Esophagus muscularis mucosa (tissue), 4 donors: ENCODE data around the gene SCAP.

Experiments
- EP300 ChIP-seq: sonication (generic); formaldehyde crosslinking; IDR thresholded peaks from one replicate; pipeline ENCODE4 v1.6.1; 2017; ENCODE audit warnings: antibody characterized with exemption
- POLR2AphosphoS5 ChIP-seq, 2 donors: sonication (generic); formaldehyde crosslinking; IDR thresholded peaks; one replicate each; pipeline ENCODE4 v1.6.1; 2017; ENCODE audit warnings: antibody characterized with exemption in 2 of 2
- TF ChIP-seq, protein P1 (sequence below), 3 experiments: fragments of 200-600 bp in 2 of 3; fragments of 450-650 bp in 1 of 3; sonication (generic) in 2 of 3; IDR thresholded peaks; one replicate each; pipeline ENCODE4 v1.5.1; 2017 to 2019; ENCODE audit warnings: antibody characterized with exemption in 3 of 3, mild to moderate bottlenecking in 2 of 3, moderate library complexity in 1 of 3

DNA sequence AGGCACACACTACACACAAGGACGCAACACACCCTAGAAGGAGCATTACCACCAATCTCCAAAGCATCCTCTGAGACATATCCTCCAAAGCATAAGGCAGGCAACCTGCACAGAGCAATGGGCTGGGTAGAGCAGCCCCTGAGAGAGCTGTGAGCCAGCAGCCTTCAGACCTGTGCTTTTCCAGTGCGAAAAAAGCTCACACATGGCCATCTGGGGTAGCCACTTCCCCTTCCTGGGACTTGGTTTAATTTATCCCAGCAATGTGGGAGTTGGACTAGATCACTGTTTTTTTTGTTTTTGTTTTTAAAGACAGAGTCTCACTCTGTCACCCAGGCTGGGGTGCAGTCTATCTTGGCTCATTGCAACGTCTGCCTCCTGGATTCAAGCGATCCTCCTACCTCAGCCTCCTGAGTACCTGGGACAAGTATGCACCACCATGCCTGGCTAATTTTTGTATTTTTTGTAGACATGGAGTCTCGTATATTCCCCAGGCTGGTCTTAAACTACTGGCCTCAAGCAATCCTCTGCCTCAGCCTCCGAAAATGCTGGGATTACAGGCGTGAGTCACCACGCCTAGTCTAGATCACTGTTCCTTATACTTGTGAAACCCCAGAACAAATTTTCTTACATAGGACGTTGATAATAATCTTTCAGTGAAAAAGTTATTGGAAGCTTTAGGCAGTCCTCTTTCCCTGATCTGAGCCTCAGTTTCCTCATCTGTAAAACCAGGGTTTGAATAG, 76.0 kb downstream of the SCAP start:
- TF ChIP-seq POLR2AphosphoS5 (IDR thresholded peaks at IDR 0.05) (no peak), EP300 (no peak)
- TF ChIP-seq, protein P1, sequence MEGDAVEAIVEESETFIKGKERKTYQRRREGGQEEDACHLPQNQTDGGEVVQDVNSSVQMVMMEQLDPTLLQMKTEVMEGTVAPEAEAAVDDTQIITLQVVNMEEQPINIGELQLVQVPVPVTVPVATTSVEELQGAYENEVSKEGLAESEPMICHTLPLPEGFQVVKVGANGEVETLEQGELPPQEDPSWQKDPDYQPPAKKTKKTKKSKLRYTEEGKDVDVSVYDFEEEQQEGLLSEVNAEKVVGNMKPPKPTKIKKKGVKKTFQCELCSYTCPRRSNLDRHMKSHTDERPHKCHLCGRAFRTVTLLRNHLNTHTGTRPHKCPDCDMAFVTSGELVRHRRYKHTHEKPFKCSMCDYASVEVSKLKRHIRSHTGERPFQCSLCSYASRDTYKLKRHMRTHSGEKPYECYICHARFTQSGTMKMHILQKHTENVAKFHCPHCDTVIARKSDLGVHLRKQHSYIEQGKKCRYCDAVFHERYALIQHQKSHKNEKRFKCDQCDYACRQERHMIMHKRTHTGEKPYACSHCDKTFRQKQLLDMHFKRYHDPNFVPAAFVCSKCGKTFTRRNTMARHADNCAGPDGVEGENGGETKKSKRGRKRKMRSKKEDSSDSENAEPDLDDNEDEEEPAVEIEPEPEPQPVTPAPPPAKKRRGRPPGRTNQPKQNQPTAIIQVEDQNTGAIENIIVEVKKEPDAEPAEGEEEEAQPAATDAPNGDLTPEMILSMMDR (IDR thresholded peaks at IDR 0.05), result no peak
